OCI-LY7 (cell line): Measurements from ENCODE around the gene RAP1A.

Source experiments
- EZH2phosphoT487 ChIP-seq: fragments of 200-600 bp; sonication (generic); IDR thresholded peaks from 2 replicates; pipeline ENCODE4 v1.6.1; 2018; ENCODE audit warnings: low read depth, borderline replicate concordance, mild to moderate bottlenecking, mixed run types, antibody characterized with exemption, low read length, moderate library complexity, mixed read lengths
- TF ChIP-seq, protein P1 (sequence below): fragments of 200-600 bp; sonication (generic); conservative IDR thresholded peaks from 2 replicates; pipeline ENCODE4 v1.5.1; 2014; ENCODE audit warnings: mild to moderate bottlenecking, antibody characterized with exemption, low read length, moderate library complexity, mixed read lengths

DNA sequence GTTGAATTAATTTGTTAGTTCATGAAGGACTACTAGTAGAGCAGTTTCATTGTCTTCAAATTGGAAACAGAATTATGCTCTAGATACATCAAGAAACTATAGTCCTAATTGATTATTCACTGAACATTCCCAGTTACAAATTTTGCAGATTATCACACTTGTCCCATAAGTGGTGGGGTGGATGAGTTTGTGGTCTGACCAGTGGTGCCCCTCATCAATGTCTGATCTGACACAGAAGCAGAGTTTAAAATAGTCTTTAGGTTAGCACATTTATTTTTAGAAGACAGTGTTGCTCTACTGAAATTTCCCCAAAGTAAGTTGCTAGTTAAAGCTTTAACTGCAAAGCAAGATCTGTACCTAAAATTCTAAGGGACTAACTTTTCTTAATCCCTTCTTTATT is 76.7 kb downstream of the RAP1A start:
- TF ChIP-seq, protein P1, sequence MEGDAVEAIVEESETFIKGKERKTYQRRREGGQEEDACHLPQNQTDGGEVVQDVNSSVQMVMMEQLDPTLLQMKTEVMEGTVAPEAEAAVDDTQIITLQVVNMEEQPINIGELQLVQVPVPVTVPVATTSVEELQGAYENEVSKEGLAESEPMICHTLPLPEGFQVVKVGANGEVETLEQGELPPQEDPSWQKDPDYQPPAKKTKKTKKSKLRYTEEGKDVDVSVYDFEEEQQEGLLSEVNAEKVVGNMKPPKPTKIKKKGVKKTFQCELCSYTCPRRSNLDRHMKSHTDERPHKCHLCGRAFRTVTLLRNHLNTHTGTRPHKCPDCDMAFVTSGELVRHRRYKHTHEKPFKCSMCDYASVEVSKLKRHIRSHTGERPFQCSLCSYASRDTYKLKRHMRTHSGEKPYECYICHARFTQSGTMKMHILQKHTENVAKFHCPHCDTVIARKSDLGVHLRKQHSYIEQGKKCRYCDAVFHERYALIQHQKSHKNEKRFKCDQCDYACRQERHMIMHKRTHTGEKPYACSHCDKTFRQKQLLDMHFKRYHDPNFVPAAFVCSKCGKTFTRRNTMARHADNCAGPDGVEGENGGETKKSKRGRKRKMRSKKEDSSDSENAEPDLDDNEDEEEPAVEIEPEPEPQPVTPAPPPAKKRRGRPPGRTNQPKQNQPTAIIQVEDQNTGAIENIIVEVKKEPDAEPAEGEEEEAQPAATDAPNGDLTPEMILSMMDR = no peak
- TF ChIP-seq EZH2phosphoT487 = no peak
